ENCODE measurements around the gene TPPP3.

Gene TPPP3

DNA sequence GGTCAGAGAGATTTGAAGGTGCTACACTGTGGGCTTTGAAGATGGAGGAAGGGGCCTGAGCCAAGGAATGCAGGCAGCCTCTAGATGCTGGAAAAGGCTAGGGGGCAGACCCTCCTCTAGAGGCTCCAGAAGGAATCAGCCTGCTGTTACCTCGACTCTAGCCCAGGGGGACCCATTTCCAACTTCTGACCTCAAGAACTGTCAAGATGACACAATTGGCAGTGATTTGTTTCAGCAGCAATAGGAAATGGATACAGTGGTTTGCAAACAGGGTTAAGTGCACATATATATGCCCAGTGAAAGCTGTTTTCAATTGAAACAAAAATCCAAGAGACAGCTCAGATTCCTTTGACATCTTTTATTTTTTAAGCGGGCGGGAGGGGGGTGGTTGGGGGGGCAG, 26.6 kb upstream of the TPPP3 start:
- TF ChIP-seq POLR2AphosphoS5 (IDR thresholded peaks at IDR 0.05; ENCODE audit: low read depth) (no peak), SPI1 (IDR thresholded peaks at IDR 0.05; ENCODE audit: borderline replicate concordance, low read depth) (no peak), GABPA (IDR thresholded peaks at IDR 0.05; ENCODE audit: low read depth) (no peak), CTCF (IDR thresholded peaks at IDR 0.05; ENCODE audit: insufficient read depth, low read length) (no peak)
- TF ChIP-seq, protein P1, sequence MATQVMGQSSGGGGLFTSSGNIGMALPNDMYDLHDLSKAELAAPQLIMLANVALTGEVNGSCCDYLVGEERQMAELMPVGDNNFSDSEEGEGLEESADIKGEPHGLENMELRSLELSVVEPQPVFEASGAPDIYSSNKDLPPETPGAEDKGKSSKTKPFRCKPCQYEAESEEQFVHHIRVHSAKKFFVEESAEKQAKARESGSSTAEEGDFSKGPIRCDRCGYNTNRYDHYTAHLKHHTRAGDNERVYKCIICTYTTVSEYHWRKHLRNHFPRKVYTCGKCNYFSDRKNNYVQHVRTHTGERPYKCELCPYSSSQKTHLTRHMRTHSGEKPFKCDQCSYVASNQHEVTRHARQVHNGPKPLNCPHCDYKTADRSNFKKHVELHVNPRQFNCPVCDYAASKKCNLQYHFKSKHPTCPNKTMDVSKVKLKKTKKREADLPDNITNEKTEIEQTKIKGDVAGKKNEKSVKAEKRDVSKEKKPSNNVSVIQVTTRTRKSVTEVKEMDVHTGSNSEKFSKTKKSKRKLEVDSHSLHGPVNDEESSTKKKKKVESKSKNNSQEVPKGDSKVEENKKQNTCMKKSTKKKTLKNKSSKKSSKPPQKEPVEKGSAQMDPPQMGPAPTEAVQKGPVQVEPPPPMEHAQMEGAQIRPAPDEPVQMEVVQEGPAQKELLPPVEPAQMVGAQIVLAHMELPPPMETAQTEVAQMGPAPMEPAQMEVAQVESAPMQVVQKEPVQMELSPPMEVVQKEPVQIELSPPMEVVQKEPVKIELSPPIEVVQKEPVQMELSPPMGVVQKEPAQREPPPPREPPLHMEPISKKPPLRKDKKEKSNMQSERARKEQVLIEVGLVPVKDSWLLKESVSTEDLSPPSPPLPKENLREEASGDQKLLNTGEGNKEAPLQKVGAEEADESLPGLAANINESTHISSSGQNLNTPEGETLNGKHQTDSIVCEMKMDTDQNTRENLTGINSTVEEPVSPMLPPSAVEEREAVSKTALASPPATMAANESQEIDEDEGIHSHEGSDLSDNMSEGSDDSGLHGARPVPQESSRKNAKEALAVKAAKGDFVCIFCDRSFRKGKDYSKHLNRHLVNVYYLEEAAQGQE (IDR thresholded peaks at IDR 0.05; ENCODE audit: insufficient replicate concordance, low read depth) = no peak
- H3K27me3 ChIP-seq (ENCODE audit: insufficient read depth, poor library complexity, severe bottlenecking) = peaks cover 16% of the 10 kb centered on the region
- H3K4me3 ChIP-seq (replicated peaks; ENCODE audit: insufficient read depth, low read length) = no peak overlapping the region
- no peak overlapping the region for H3K27ac ChIP-seq (replicated peaks)
- no peak for DNase-seq (ENCODE audit: low read depth in 1 of 2, low spot score in 1 of 2)

DNA sequence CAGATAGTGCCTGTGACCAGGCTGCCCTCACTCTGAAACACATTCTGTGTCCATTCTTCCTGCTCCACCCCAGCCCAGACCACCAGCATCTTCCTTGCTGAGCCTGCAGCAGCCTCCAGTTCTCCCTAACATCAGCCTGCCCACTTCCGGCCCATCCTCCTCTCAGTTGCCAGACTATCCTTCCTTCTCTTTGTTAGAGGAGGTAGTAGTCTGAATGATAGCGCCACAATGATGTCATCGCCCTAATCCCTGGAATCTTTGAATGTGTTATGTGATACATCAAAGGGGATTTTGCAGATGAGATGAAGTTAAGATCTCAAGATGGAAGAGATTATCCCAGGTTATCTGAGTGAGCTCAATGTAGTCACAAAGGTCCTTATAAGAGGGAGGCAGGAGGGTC, 26.2 kb upstream of the TPPP3 start:
- Histone ChIP-seq H3K27me3 (ENCODE audit: insufficient read depth, poor library complexity, severe bottlenecking) (peaks cover 16% of the 10 kb centered on the region), H3K27ac (replicated peaks) (no peak overlapping the region), H3K4me3 (replicated peaks; ENCODE audit: insufficient read depth, low read length) (no peak overlapping the region)
- TF ChIP-seq SPI1 (IDR thresholded peaks at IDR 0.05; ENCODE audit: borderline replicate concordance, low read depth) = no peak
- TF ChIP-seq, protein P1 (IDR thresholded peaks at IDR 0.05; ENCODE audit: insufficient replicate concordance, low read depth) = no peak
- TF ChIP-seq GABPA (IDR thresholded peaks at IDR 0.05; ENCODE audit: low read depth) = no peak
- TF ChIP-seq POLR2AphosphoS5 (IDR thresholded peaks at IDR 0.05; ENCODE audit: low read depth) = no peak
- no peak for TF ChIP-seq CTCF (IDR thresholded peaks at IDR 0.05; ENCODE audit: insufficient read depth, low read length)
- DNase-seq (ENCODE audit: low read depth in 1 of 2, low spot score in 1 of 2) = no peak

DNA sequence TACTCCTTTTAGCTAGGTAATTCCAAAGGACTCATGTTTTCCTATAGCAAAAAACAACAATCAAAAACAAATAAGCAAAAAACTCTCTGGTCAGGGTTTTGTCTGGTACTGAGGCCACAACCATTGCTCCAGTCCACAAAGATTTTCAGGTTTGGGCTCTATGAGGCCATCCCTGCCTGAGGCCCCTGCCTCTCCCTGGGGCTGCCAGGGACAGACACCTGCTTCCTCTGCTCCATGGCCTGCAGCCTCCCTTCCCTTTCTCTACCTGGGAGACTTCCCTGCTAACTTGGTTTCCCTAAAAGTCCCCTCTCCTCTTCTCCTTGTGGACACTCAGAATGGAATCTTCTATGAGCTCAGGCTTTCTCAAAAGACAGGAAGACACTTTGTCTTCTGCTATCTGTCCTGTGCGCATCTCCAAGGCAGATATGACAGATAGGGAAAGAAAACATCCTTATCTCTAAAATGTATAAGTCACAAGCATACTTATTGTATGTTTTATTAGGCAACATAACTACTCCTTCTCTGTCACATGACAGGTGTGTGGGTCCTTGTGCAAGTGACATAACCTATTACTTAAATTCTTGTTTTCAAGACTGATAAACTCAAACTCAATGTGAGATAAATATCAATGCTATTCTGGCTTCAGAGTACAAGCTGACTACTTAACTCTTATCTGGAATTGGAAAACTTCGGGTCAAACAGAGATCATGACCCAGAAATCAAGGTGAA, 24.2 kb upstream of the TPPP3 start:
- TF ChIP-seq, protein P1 (IDR thresholded peaks at IDR 0.05; ENCODE audit: insufficient replicate concordance, low read depth) = no peak
- DNase-seq (ENCODE audit: low read depth in 1 of 2, low spot score in 1 of 2) = no peak
- H3K27me3 ChIP-seq (ENCODE audit: insufficient read depth, poor library complexity, severe bottlenecking) = peaks cover 16% of the 10 kb centered on the region
- H3K4me3 ChIP-seq (replicated peaks; ENCODE audit: insufficient read depth, low read length) = no peak overlapping the region
- no peak overlapping the region for H3K27ac ChIP-seq (replicated peaks)

All from HL-60 (cell line).